Kidney glomerular epithelial cell (primary cell): ENCODE results near the gene UACA.
"Not testable (repeated sequence)": the region's sequence is repeated elsewhere in the genome, so short reads cannot be mapped to it uniquely, and the experiment has no call there.

Source experiments
- DNase-seq: peaks from one replicate; lab custom pipeline; 2025; lab: John Stamatoyannopoulos, UW

Gene UACA

GRCh38 chr15:70663069-70663468 is 100.3 kb downstream of the UACA start:
- DNase-seq = not testable (repeated sequence)

- no peak for DNase-seq
Observed at GRCh38 chr15:70659662-70660061, 103.7 kb downstream of the UACA start.

GRCh38 chr15:70658641-70659040 is 104.7 kb downstream of the UACA start:
- DNase-seq = no peak

- DNase-seq = no peak
Observed at GRCh38 chr15:70653426-70653825, 109.9 kb downstream of the UACA start.

- DNase-seq = no peak
Observed at GRCh38 chr15:70652341-70652740, 111.0 kb downstream of the UACA start.

- DNase-seq = no peak
Observed at GRCh38 chr15:70651303-70651845, 112.0 kb downstream of the UACA start.

GRCh38 chr15:70650567-70651302 is 112.6 kb downstream of the UACA start:
- DNase-seq = no peak

- DNase-seq = no peak
Observed at GRCh38 chr15:70647396-70647795, 116.0 kb downstream of the UACA start.

GRCh38 chr15:70646169-70646568 is 117.2 kb downstream of the UACA start:
- DNase-seq = no peak

GRCh38 chr15:70643783-70644125 is 119.6 kb downstream of the UACA start:
- peak; percentile 4 for DNase-seq

GRCh38 chr15:70643106-70643782 is 120.1 kb downstream of the UACA start:
- no peak for DNase-seq

GRCh38 chr15:70636540-70637165 is 126.7 kb downstream of the UACA start:
- no peak for DNase-seq

GRCh38 chr15:70635895-70636294 is 127.5 kb downstream of the UACA start:
- DNase-seq = no peak

- DNase-seq = no peak
Observed at GRCh38 chr15:70633991-70634390, 129.4 kb downstream of the UACA start.

GRCh38 chr15:70633103-70633831 is 130.1 kb downstream of the UACA start:
- DNase-seq = no peak

GRCh38 chr15:70632491-70633102 is 130.8 kb downstream of the UACA start:
- DNase-seq = no peak

- no peak for DNase-seq
Observed at GRCh38 chr15:70632079-70632478, 131.3 kb downstream of the UACA start.

GRCh38 chr15:70629735-70630273 is 133.6 kb downstream of the UACA start:
- no peak for DNase-seq

- no peak for DNase-seq
Observed at GRCh38 chr15:70628549-70628896, 134.8 kb downstream of the UACA start.

- DNase-seq = no peak
Observed at GRCh38 chr15:70627734-70628548, 135.4 kb downstream of the UACA start.

GRCh38 chr15:70627322-70627721 is 136.0 kb downstream of the UACA start:
- DNase-seq = no peak
